Neural cell (in vitro differentiated cells): ENCODE measurements around the gene DNAH7. TPM values are rescaled to one million over a fixed set of nuclear protein-coding genes. Genes with fewer than 3 reads are reported as not detected.

Experiments used
- H2AFZ ChIP-seq: fragments of 200-600, 300-800 bp; sonication (generic), shearing (Covaris generic); 2 replicates; pipeline ENCODE4 v1.6.0; 2014; ENCODE audit warnings: low read depth, mild to moderate bottlenecking, antibody characterized with exemption, low read length, moderate library complexity
- H3F3A ChIP-seq: fragments of 200-600 bp; shearing (Covaris generic); 2 replicates; pipeline ENCODE4 v1.6.1; 2016; ENCODE audit warnings: mild to moderate bottlenecking, moderate library complexity, mixed read lengths, antibody characterized with exemption, low read length; ENCODE audit not compliant: insufficient read depth, poor library complexity, severe bottlenecking
- H3K27ac ChIP-seq: fragments of 200-600, 300-800 bp; sonication (generic), shearing (Covaris generic); 2 replicates; pipeline ENCODE4 v1.5.1; 2014; ENCODE audit warnings: mild to moderate bottlenecking, low read length, moderate library complexity
- H3K27me3 ChIP-seq: fragments of 300-800, 200-600 bp; sonication (generic), shearing (Covaris generic); 2 replicates; pipeline ENCODE4 v1.6.0; 2014; ENCODE audit warnings: mild to moderate bottlenecking, low read depth, low read length, moderate library complexity; ENCODE audit not compliant: insufficient read depth
- H3K36me3 ChIP-seq: fragments of 300-800, 200-600 bp; sonication (generic), shearing (Covaris generic); 2 replicates; pipeline ENCODE4 v1.5.1; 2014; ENCODE audit warnings: mild to moderate bottlenecking, antibody characterized with exemption, low read length, moderate library complexity; ENCODE audit not compliant: insufficient read depth
- H3K4me2 ChIP-seq: fragments of 300-800, 200-600 bp; sonication (generic), shearing (Covaris generic); 2 replicates; pipeline ENCODE4 v1.6.0; 2014; ENCODE audit warnings: mild to moderate bottlenecking, low read length
- H3K4me3 ChIP-seq: fragments of 300-800, 200-600 bp; sonication (generic), shearing (Covaris generic); 2 replicates; pipeline ENCODE4 v1.5.1; 2014; ENCODE audit warnings: mild to moderate bottlenecking, low read length, moderate library complexity
- H3K79me2 ChIP-seq: fragments of 200-600 bp; shearing (Covaris generic); replicated peaks from 2 replicates; pipeline ENCODE4 v1.6.0; 2014; ENCODE audit warnings: mild to moderate bottlenecking, low read length, moderate library complexity; ENCODE audit not compliant: insufficient read depth
- H3K9ac ChIP-seq: fragments of 300-800, 200-600 bp; sonication (generic), shearing (Covaris generic); 2 replicates; pipeline ENCODE4 v1.6.1; 2016; ENCODE audit warnings: mild to moderate bottlenecking, low read length, mixed read lengths
- H3K9me2 ChIP-seq: fragments of 200-600 bp; shearing (Covaris generic); 2 replicates; pipeline ENCODE4 v1.6.1; 2016; ENCODE audit warnings: mild to moderate bottlenecking, low read length, mixed read lengths; ENCODE audit not compliant: insufficient read depth
- H3K9me3 ChIP-seq: fragments of 200-600, 300-800 bp; sonication (generic), shearing (Covaris generic); 2 replicates; pipeline ENCODE4 v1.6.1; 2016; ENCODE audit warnings: mild to moderate bottlenecking, mixed run types, low read length, moderate library complexity, mixed read lengths
- H4K20me1 ChIP-seq: fragments of 200-600 bp; shearing (Covaris generic); 2 replicates; pipeline ENCODE4 v1.6.1; 2016; ENCODE audit warnings: mild to moderate bottlenecking, mixed run types; ENCODE audit not compliant: insufficient read depth
- EP300 ChIP-seq: fragments of 450-650 bp; conservative IDR thresholded peaks from 2 replicates; pipeline ENCODE4 v1.6.1; 2014; ENCODE audit warnings: antibody characterized with exemption, mild to moderate bottlenecking, moderate library complexity; ENCODE audit not compliant: poor library complexity, severe bottlenecking
- EZH2 ChIP-seq: fragments of 200-600, 300-800 bp; shearing (Covaris generic), sonication (generic); IDR thresholded peaks from 2 replicates; pipeline ENCODE4 v1.6.1; 2014; ENCODE audit warnings: antibody characterized with exemption, low read length, borderline replicate concordance, mild to moderate bottlenecking; ENCODE audit not compliant: insufficient read depth, poor library complexity, severe bottlenecking
- MXI1 ChIP-seq: fragments of 450-650 bp; conservative IDR thresholded peaks from 2 replicates; pipeline ENCODE4 v1.6.1; 2014; ENCODE audit warnings: antibody characterized with exemption, mild to moderate bottlenecking; ENCODE audit not compliant: poor library complexity, severe bottlenecking
- POLR2AphosphoS5 ChIP-seq: IDR thresholded peaks from 2 replicates; pipeline ENCODE4 v1.6.1; 2012
- RAD21 ChIP-seq: fragments of 450-650 bp; conservative IDR thresholded peaks from 2 replicates; pipeline ENCODE4 v1.6.1; 2014; ENCODE audit warnings: antibody characterized with exemption, mild to moderate bottlenecking, moderate library complexity
- REST ChIP-seq: IDR thresholded peaks from 2 replicates; pipeline ENCODE4 v1.6.1; 2012; ENCODE audit warnings: borderline replicate concordance
- SMC3 ChIP-seq: fragments of 450-650 bp; conservative IDR thresholded peaks from 2 replicates; pipeline ENCODE4 v1.6.1; 2014; ENCODE audit warnings: antibody characterized with exemption, mild to moderate bottlenecking, moderate library complexity; ENCODE audit not compliant: poor library complexity
- TAF1 ChIP-seq: IDR thresholded peaks from 2 replicates; pipeline ENCODE4 v1.6.1; 2012; ENCODE audit warnings: low read depth
- polyA plus RNA-seq: library from polyadenylated mRNA; depleted of rRNA; stranded (reverse); fragments of >200 nt; gene quantifications from 2 replicates; pipeline ENCODE4 v1.2.3, GENCODE V29; 2014
- TF ChIP-seq, protein P1 (sequence below): fragments of 450-650 bp; IDR thresholded peaks from 2 replicates; pipeline ENCODE4 v1.5.1; 2014; ENCODE audit warnings: antibody characterized with exemption, mild to moderate bottlenecking, moderate library complexity; ENCODE audit not compliant: poor library complexity, severe bottlenecking

DNAH7 gene
- polyA plus RNA-seq, 1 donor from 2014 or later: 0.67 TPM

GRCh38 chr2:195864316-195864715, 204.3 kb downstream of the DNAH7 start:
- Histone ChIP-seq H3K79me2 (no peaks in the 10 kb centered on the region), H3K36me3 (no peaks in the 10 kb centered on the region), H3K9me2 (no peaks in the 10 kb centered on the region), H3F3A (no peaks in the 10 kb centered on the region), H3K9me3 (no peaks in the 10 kb centered on the region), H3K4me3 (no peak overlapping the region), H3K27ac (no peak overlapping the region), H3K27me3 (no peaks in the 10 kb centered on the region), H3K4me2 (no peak overlapping the region), H3K9ac (no peak overlapping the region), H2AFZ (no peak overlapping the region), H4K20me1 (no peaks in the 10 kb centered on the region)
- no peak for TF ChIP-seq POLR2AphosphoS5
- TF ChIP-seq RAD21: no peak
- no peak for TF ChIP-seq SMC3
- TF ChIP-seq REST: no peak

GRCh38 chr2:195863564-195863963, 205.1 kb downstream of the DNAH7 start:
- TF ChIP-seq, protein P1, sequence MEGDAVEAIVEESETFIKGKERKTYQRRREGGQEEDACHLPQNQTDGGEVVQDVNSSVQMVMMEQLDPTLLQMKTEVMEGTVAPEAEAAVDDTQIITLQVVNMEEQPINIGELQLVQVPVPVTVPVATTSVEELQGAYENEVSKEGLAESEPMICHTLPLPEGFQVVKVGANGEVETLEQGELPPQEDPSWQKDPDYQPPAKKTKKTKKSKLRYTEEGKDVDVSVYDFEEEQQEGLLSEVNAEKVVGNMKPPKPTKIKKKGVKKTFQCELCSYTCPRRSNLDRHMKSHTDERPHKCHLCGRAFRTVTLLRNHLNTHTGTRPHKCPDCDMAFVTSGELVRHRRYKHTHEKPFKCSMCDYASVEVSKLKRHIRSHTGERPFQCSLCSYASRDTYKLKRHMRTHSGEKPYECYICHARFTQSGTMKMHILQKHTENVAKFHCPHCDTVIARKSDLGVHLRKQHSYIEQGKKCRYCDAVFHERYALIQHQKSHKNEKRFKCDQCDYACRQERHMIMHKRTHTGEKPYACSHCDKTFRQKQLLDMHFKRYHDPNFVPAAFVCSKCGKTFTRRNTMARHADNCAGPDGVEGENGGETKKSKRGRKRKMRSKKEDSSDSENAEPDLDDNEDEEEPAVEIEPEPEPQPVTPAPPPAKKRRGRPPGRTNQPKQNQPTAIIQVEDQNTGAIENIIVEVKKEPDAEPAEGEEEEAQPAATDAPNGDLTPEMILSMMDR: no peak
- no peak for TF ChIP-seq POLR2AphosphoS5
- TF ChIP-seq RAD21: no peak
- TF ChIP-seq REST: no peak
- TF ChIP-seq EP300: no peak
- no peak for TF ChIP-seq EZH2
- TF ChIP-seq MXI1: no peak
- no peak for TF ChIP-seq TAF1
- no peak overlapping the region for H3K4me2 ChIP-seq
- no peak overlapping the region for H2AFZ ChIP-seq
- H3K9me3 ChIP-seq: no peaks in the 10 kb centered on the region
- H3K4me3 ChIP-seq: no peak overlapping the region
- no peak overlapping the region for H3K9ac ChIP-seq
- H3K79me2 ChIP-seq: no peaks in the 10 kb centered on the region
- no peaks in the 10 kb centered on the region for H3K9me2 ChIP-seq
- H3K27ac ChIP-seq: no peak overlapping the region
- H4K20me1 ChIP-seq: no peaks in the 10 kb centered on the region
- no peaks in the 10 kb centered on the region for H3K27me3 ChIP-seq
- H3F3A ChIP-seq: no peaks in the 10 kb centered on the region
- no peaks in the 10 kb centered on the region for H3K36me3 ChIP-seq
